HCT116 (cell line): ENCODE results near the gene VASH2. TPM values are rescaled to one million over a fixed set of nuclear protein-coding genes. Genes with fewer than 3 reads are reported as not detected.
A peak's percentile ranks its signal among the peaks of the same experiment; 100 is the strongest.

Source experiments
- ATAC-seq: fragments of 200-7000 bp; cut with Tn5 transposase; 2 replicates; pipeline ENCODE4 v1.9.1; 2020; ENCODE audit warnings: mild to moderate bottlenecking, moderate library complexity
- BruUV-seq: library from RNA; stranded (reverse); fragments of 400-500 nt; replicated peaks from 2 replicates; lab custom pipeline; 2021; lab: Mats Ljungman, UMichigan
- CTCF ChIA-PET: fragments of 300-600 bp; sonication (Branson Sonifier 250); formaldehyde crosslinking; loops from one replicate; lab custom pipeline; 2021; ENCODE audit warnings: antibody characterized with exemption; lab: Charles Lee
- POLR2A ChIA-PET: fragments of 300-600, 350-600 bp; sonication (Branson Sonifier 250); formaldehyde crosslinking; loops from one replicate; lab custom pipeline; 2021; ENCODE audit warnings: antibody characterized with exemption; lab: Charles Lee
- RAD21 ChIA-PET, 2 experiments: fragments of 300-600 bp; sonication (Branson Sonifier 250); formaldehyde crosslinking; loops; one replicate each; lab custom pipeline; 2023; ENCODE audit warnings: low total read pairs in 2 of 2; ENCODE audit not compliant: uncharacterized antibody in 2 of 2, unreplicated experiment in 2 of 2, low non-redundant PET in 1 of 2; lab: Charles Lee
- DNase-seq: peaks from one replicate; pipeline ENCODE4 v3.0.0-alpha.2; 2010; ENCODE audit warnings: low read depth, low spot score
- H2AFZ ChIP-seq: fragments of 200-600 bp; shearing (Covaris generic), sonication (generic); 2 replicates; pipeline ENCODE4 v1.6.1; 2017; ENCODE audit warnings: low read depth, mixed run types, mixed read lengths, antibody characterized with exemption, low read length; ENCODE audit not compliant: poor library complexity, severe bottlenecking
- H3K27ac ChIP-seq: 2 replicates; pipeline ENCODE4 v1.5.1; 2012; ENCODE audit warnings: low read depth, low read length
- H3K27me3 ChIP-seq: fragments of 200-600 bp; sonication (generic); 2 replicates; pipeline ENCODE4 v1.6.1; 2016; ENCODE audit warnings: mixed run types, low read length, mixed read lengths; ENCODE audit not compliant: insufficient read depth
- H3K36me3 ChIP-seq, 2 experiments: fragments of 200-500 bp in 1 of 2; fragments of 200-600 bp in 1 of 2; sonication (Bioruptor generic) in 1 of 2; sonication (generic) in 1 of 2; 2 replicates each; pipeline versions ENCODE4 v1.5.1 to v1.6.1; 2014 to 2016; ENCODE audit warnings: low read length in 2 of 2, inconsistent platforms in 1 of 2, mixed read lengths in 1 of 2, mixed run types in 1 of 2; ENCODE audit not compliant: insufficient read depth in 2 of 2, control insufficient read depth in 1 of 2
- H3K4me1 ChIP-seq, 2 experiments: fragments of 200-600 bp in 1 of 2; sonication (generic) in 1 of 2; 2 replicates each; pipeline versions ENCODE4 v1.5.1 to v1.6.1; 2012 to 2017; ENCODE audit warnings: low read length in 2 of 2, inconsistent platforms in 1 of 2, mild to moderate bottlenecking in 1 of 2, mixed read lengths in 1 of 2, mixed run types in 1 of 2, moderate library complexity in 1 of 2; ENCODE audit not compliant: insufficient read depth in 2 of 2, control insufficient read depth in 1 of 2
- H3K4me2 ChIP-seq: fragments of 200-600 bp; sonication (generic); 2 replicates; pipeline ENCODE4 v1.6.1; 2017; ENCODE audit warnings: mixed run types, low read length, mixed read lengths
- H3K4me3 ChIP-seq, 2 experiments: fragments of 200-600 bp in 1 of 2; sonication (generic) in 1 of 2; replicated peaks in 1 of 2; 2 replicates each; pipeline ENCODE4 v1.5.1; 2011 to 2016; ENCODE audit warnings: low read length in 2 of 2, control low read depth in 1 of 2, low read depth in 1 of 2, mild to moderate bottlenecking in 1 of 2, mixed read lengths in 1 of 2, mixed run types in 1 of 2
- H3K79me2 ChIP-seq: fragments of 200-600 bp; sonication (generic); 2 replicates; pipeline ENCODE4 v1.6.1; 2017; ENCODE audit warnings: mild to moderate bottlenecking, mixed run types, low read length, moderate library complexity, mixed read lengths; ENCODE audit not compliant: insufficient read depth
- H3K9ac ChIP-seq: fragments of 200-600 bp; sonication (generic); 2 replicates; pipeline ENCODE4 v1.6.1; 2016; ENCODE audit warnings: low read length, mixed read lengths
- H3K9me2 ChIP-seq: fragments of 200-600 bp; sonication (generic), shearing (Covaris generic); 2 replicates; pipeline ENCODE4 v1.6.1; 2017; ENCODE audit warnings: mixed run types, mild to moderate bottlenecking, moderate library complexity; ENCODE audit not compliant: insufficient read depth
- H3K9me3 ChIP-seq, 2 experiments: fragments of 200-500 bp in 1 of 2; fragments of 200-600 bp in 1 of 2; sonication (Bioruptor generic) in 1 of 2; sonication (generic) in 1 of 2; 2 replicates each; pipeline ENCODE4 v1.6.1; 2014 to 2017; ENCODE audit warnings: low read length in 2 of 2, mixed read lengths in 2 of 2, inconsistent platforms in 1 of 2, low read depth in 1 of 2, mild to moderate bottlenecking in 1 of 2, mixed run types in 1 of 2, moderate library complexity in 1 of 2; ENCODE audit not compliant: control insufficient read depth in 1 of 2, insufficient read depth in 1 of 2
- H4K20me1 ChIP-seq: fragments of 200-600 bp; sonication (generic), shearing (Covaris generic); 2 replicates; pipeline ENCODE4 v1.6.1; 2017; ENCODE audit warnings: mixed run types, mild to moderate bottlenecking, moderate library complexity; ENCODE audit not compliant: insufficient read depth
- ATF3 ChIP-seq: IDR thresholded peaks from 2 replicates; pipeline ENCODE4 v1.6.1; 2012
- CBX3 ChIP-seq: IDR thresholded peaks from 2 replicates; pipeline ENCODE4 v1.6.1; 2012; ENCODE audit warnings: low read depth
- CEBPB ChIP-seq: IDR thresholded peaks from 2 replicates; pipeline ENCODE4 v1.6.1; 2012; ENCODE audit warnings: low read depth
- CTCF ChIP-seq, 3 experiments: fragments of 200-600 bp in 1 of 3; sonication (generic) in 1 of 3; IDR thresholded peaks in 2 of 3; conservative IDR thresholded peaks in 1 of 3; 2 replicates each; pipeline ENCODE4 v1.5.1; 2012 to 2017; ENCODE audit warnings: low read depth in 2 of 3, low read length in 2 of 3, antibody characterized with exemption in 1 of 3, borderline replicate concordance in 1 of 3, control low read depth in 1 of 3, mild to moderate bottlenecking in 1 of 3, mixed read lengths in 1 of 3, mixed run types in 1 of 3, moderate library complexity in 1 of 3; ENCODE audit not compliant: insufficient read depth in 1 of 3
- EGR1 ChIP-seq: IDR thresholded peaks from 2 replicates; pipeline ENCODE4 v1.6.1; 2012; ENCODE audit warnings: low read depth
- ELF1 ChIP-seq: IDR thresholded peaks from 2 replicates; pipeline ENCODE4 v1.6.1; 2012; ENCODE audit warnings: low read depth, borderline replicate concordance
- EZH2 ChIP-seq: fragments of 200-600 bp; sonication (generic); IDR thresholded peaks from 2 replicates; pipeline ENCODE4 v1.6.1; 2017; ENCODE audit warnings: antibody characterized with exemption, mixed run types
- FOSL1 ChIP-seq: IDR thresholded peaks from 2 replicates; pipeline ENCODE4 v1.6.1; 2012; ENCODE audit warnings: low read depth
- JUND ChIP-seq: IDR thresholded peaks from 2 replicates; pipeline ENCODE4 v1.6.1; 2012
- MAX ChIP-seq: IDR thresholded peaks from 2 replicates; pipeline ENCODE4 v1.6.1; 2012
- POLR2AphosphoS5 ChIP-seq: IDR thresholded peaks from 2 replicates; pipeline ENCODE4 v1.6.1; 2011; ENCODE audit warnings: mild to moderate bottlenecking, low read depth, low read length, moderate library complexity
- SP1 ChIP-seq: IDR thresholded peaks from 2 replicates; pipeline ENCODE4 v1.6.1; 2012; ENCODE audit warnings: low read depth
- TCF7L2 ChIP-seq: IDR thresholded peaks from 2 replicates; pipeline ENCODE4 v1.7.0; 2011; ENCODE audit warnings: borderline replicate concordance, inconsistent platforms; ENCODE audit not compliant: insufficient read depth, insufficient read length; ENCODE audit errors: extremely low read depth
- YY1 ChIP-seq: IDR thresholded peaks from 2 replicates; pipeline ENCODE4 v1.6.1; 2011; ENCODE audit warnings: low read length, low read depth, moderate library complexity, mild to moderate bottlenecking; ENCODE audit not compliant: insufficient replicate concordance; ENCODE audit errors: extremely low read depth
- ZFX ChIP-seq: fragments of 450-650 bp; IDR thresholded peaks from 2 replicates; pipeline ENCODE4 v1.6.1; 2017
- ZNF274 ChIP-seq: fragments of 200-500 bp; sonication (Bioruptor generic); IDR thresholded peaks from 2 replicates; pipeline ENCODE4 v1.6.1; 2014; ENCODE audit warnings: mild to moderate bottlenecking, low read depth, low read length, inconsistent platforms
- intact Hi-C: fragments of 100-400 bp; cut with micrococcal nuclease; formaldehyde crosslinking; loops from 2 replicates; pipeline ENCODE4 v1.10.0; 2022
- total RNA-seq: library from RNA; stranded (reverse); gene quantifications from one replicate; pipeline ENCODE4 v1.2.1, GENCODE V29; 2021; ENCODE audit not compliant: unreplicated experiment
- TF ChIP-seq, protein P1 (sequence below): IDR thresholded peaks from 2 replicates; pipeline ENCODE4 v1.6.1; 2011; ENCODE audit warnings: mild to moderate bottlenecking, low read length, moderate library complexity; ENCODE audit not compliant: insufficient replicate concordance; ENCODE audit errors: extremely low read depth

The VASH2 gene
- total RNA-seq, 1 experiment from 2014 or later, result 5.7 TPM

- RAD21 ChIA-PET, result no interaction called here
- BruUV-seq, result no TSS peak
- H3K9me3 ChIP-seq, result no peaks in the 10 kb centered on the region
- intact Hi-C loops, result no loop called here
- no peak overlapping the region for H3K4me3 ChIP-seq
- H3K4me1 ChIP-seq, result no peaks in the 10 kb centered on the region
- TF ChIP-seq ZNF274 (no peak), JUND (no peak), TCF7L2 (no peak), CEBPB (no peak), EGR1 (no peak), YY1 (no peak), CTCF (IDR thresholded peaks at IDR 0.05 in 2 of 3, conservative IDR thresholded peaks at IDR 0.05 in 1 of 3; ENCODE audit: borderline replicate concordance in 1 of 3, insufficient read depth in 1 of 3, low read depth in 2 of 3, low read length in 2 of 3) (no peak), EZH2 (no peak), ATF3 (no peak), CBX3 (no peak), MAX (no peak), POLR2AphosphoS5 (no peak), ZFX (no peak), ELF1 (no peak), SP1 (no peak), FOSL1 (no peak)
- TF ChIP-seq, protein P1, sequence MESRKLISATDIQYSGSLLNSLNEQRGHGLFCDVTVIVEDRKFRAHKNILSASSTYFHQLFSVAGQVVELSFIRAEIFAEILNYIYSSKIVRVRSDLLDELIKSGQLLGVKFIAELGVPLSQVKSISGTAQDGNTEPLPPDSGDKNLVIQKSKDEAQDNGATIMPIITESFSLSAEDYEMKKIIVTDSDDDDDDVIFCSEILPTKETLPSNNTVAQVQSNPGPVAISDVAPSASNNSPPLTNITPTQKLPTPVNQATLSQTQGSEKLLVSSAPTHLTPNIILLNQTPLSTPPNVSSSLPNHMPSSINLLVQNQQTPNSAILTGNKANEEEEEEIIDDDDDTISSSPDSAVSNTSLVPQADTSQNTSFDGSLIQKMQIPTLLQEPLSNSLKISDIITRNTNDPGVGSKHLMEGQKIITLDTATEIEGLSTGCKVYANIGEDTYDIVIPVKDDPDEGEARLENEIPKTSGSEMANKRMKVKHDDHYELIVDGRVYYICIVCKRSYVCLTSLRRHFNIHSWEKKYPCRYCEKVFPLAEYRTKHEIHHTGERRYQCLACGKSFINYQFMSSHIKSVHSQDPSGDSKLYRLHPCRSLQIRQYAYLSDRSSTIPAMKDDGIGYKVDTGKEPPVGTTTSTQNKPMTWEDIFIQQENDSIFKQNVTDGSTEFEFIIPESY, result no peak
- peak overlapping the region; percentile 26 for H2AFZ ChIP-seq
- no peaks in the 10 kb centered on the region for H3K36me3 ChIP-seq
- no peaks in the 10 kb centered on the region for H3K79me2 ChIP-seq
- no peaks in the 10 kb centered on the region for H3K9me2 ChIP-seq
- no peaks in the 10 kb centered on the region for H3K27me3 ChIP-seq
- CTCF ChIA-PET, result no interaction called here
- POLR2A ChIA-PET, result no interaction called here
- ATAC-seq (no peak), DNase-seq (no peak)
- H3K4me2 ChIP-seq, result no peak overlapping the region
- H4K20me1 ChIP-seq, result no peaks in the 10 kb centered on the region
- H3K27ac ChIP-seq, result no peak overlapping the region
- H3K9ac ChIP-seq, result no peak overlapping the region
Observed at GRCh38 chr1:213034713-213035112, 84.4 kb downstream of the VASH2 start.
